HepG2 (cell line): ENCODE data around the gene GLDC. TPM values are rescaled to one million over a fixed set of nuclear protein-coding genes. Genes with fewer than 3 reads are reported as not detected.

Experiments
- ARID2 ChIP-seq: sonication (generic); formaldehyde crosslinking; IDR thresholded peaks from 2 replicates; pipeline ENCODE4 v1.8.1; 2022; ENCODE audit warnings: mild to moderate bottlenecking, missing genetic modification reagents, borderline replicate concordance
- BCL6 ChIP-seq: IDR thresholded peaks from 2 replicates; pipeline ENCODE4 v1.6.1; 2016; ENCODE audit warnings: missing genetic modification reagents, missing compliant biosample characterization
- BRCA1 ChIP-seq: sonication (generic); formaldehyde crosslinking; IDR thresholded peaks from 2 replicates; pipeline ENCODE4 v1.4.0; 2020; ENCODE audit warnings: missing genetic modification reagents
- CBX2 ChIP-seq, 2 experiments: fragments of 200-600 bp in 1 of 2; sonication (generic); formaldehyde crosslinking in 1 of 2; IDR thresholded peaks; 2 replicates each; pipeline versions ENCODE4 v1.7.0 to v1.8.1; 2018 to 2022; ENCODE audit warnings: low read depth in 2 of 2, low read length in 1 of 2, mild to moderate bottlenecking in 1 of 2, missing genetic modification reagents in 1 of 2
- FOXO1 ChIP-seq: sonication (generic); formaldehyde crosslinking; IDR thresholded peaks from 2 replicates; pipeline ENCODE4 v1.4.0; 2020; ENCODE audit warnings: missing genetic modification reagents
- GATAD1 ChIP-seq: IDR thresholded peaks from 2 replicates; pipeline ENCODE4 v1.6.1; 2016; ENCODE audit warnings: missing genetic modification reagents, missing compliant biosample characterization
- KDM3A ChIP-seq: IDR thresholded peaks from 2 replicates; pipeline ENCODE4 v1.6.1; 2018; ENCODE audit warnings: low read depth, missing compliant biosample characterization
- KLF13 ChIP-seq: sonication (generic); formaldehyde crosslinking; IDR thresholded peaks from 2 replicates; pipeline ENCODE4 v1.4.0; 2020; ENCODE audit warnings: mild to moderate bottlenecking, missing genetic modification reagents
- MTA3 ChIP-seq: sonication (generic); formaldehyde crosslinking; IDR thresholded peaks from 2 replicates; pipeline ENCODE4 v1.4.0; 2020; ENCODE audit warnings: missing genetic modification reagents
- NAIF1 ChIP-seq: sonication (generic); formaldehyde crosslinking; IDR thresholded peaks from 2 replicates; pipeline ENCODE4 v1.5.0; 2020; ENCODE audit warnings: mild to moderate bottlenecking, missing genetic modification reagents, borderline replicate concordance
- REST ChIP-seq, 2 experiments: IDR thresholded peaks; 2 replicates each; pipeline ENCODE4 v1.6.1; 2011 to 2012; ENCODE audit warnings: low read length in 2 of 2, borderline replicate concordance in 1 of 2, low read depth in 1 of 2, mild to moderate bottlenecking in 1 of 2, moderate library complexity in 1 of 2
- SP5 ChIP-seq: IDR thresholded peaks from 2 replicates; pipeline ENCODE4 v1.6.1; 2016; ENCODE audit warnings: low read depth, borderline replicate concordance
- SRSF4 ChIP-seq: fragments of 200-400 bp; formaldehyde crosslinking; IDR thresholded peaks from one replicate; pipeline ENCODE4 v1.6.1; 2018; ENCODE audit warnings: mild to moderate bottlenecking, low read depth, low read length, moderate library complexity; ENCODE audit not compliant: poor library complexity, severe bottlenecking
- TEAD3 ChIP-seq: optimal IDR thresholded peaks from 2 replicates; pipeline ENCODE3; 2016; ENCODE audit warnings: borderline replicate concordance
- TSC22D2 ChIP-seq: sonication (generic); formaldehyde crosslinking; IDR thresholded peaks from 2 replicates; pipeline ENCODE4 v1.5.1; 2020; ENCODE audit warnings: missing genetic modification reagents, mild to moderate bottlenecking, borderline replicate concordance
- XRCC5 ChIP-seq: fragments of 200-400 bp; formaldehyde crosslinking; optimal IDR thresholded peaks from 2 replicates; pipeline ENCODE3; 2017; ENCODE audit warnings: mild to moderate bottlenecking, low read length
- ZBTB1 ChIP-seq: sonication (generic); formaldehyde crosslinking; IDR thresholded peaks from 2 replicates; pipeline ENCODE4 v1.4.0; 2020; ENCODE audit warnings: missing genetic modification reagents, borderline replicate concordance
- ZBTB2 ChIP-seq: sonication (generic); formaldehyde crosslinking; IDR thresholded peaks from 2 replicates; pipeline ENCODE4 v1.8.0; 2022; ENCODE audit warnings: low read depth, missing genetic modification reagents
- ZNF138 ChIP-seq: sonication (generic); formaldehyde crosslinking; IDR thresholded peaks from 2 replicates; pipeline ENCODE4 v1.5.0; 2020; ENCODE audit warnings: mild to moderate bottlenecking, low read depth, missing genetic modification reagents
- ZNF17 ChIP-seq: sonication (generic); formaldehyde crosslinking; IDR thresholded peaks from 2 replicates; pipeline ENCODE4 v1.5.0; 2020; ENCODE audit warnings: mild to moderate bottlenecking, missing genetic modification reagents
- ZNF264 ChIP-seq: sonication (generic); formaldehyde crosslinking; IDR thresholded peaks from 2 replicates; pipeline ENCODE4 v1.4.0; 2020; ENCODE audit warnings: missing genetic modification reagents
- ZNF292 ChIP-seq: sonication (generic); formaldehyde crosslinking; IDR thresholded peaks from 2 replicates; pipeline ENCODE4 v1.8.1; 2022; ENCODE audit warnings: mild to moderate bottlenecking, low read depth, missing genetic modification reagents, borderline replicate concordance
- ZNF350 ChIP-seq: sonication (generic); formaldehyde crosslinking; IDR thresholded peaks from 2 replicates; pipeline ENCODE4 v1.4.0; 2020; ENCODE audit warnings: mild to moderate bottlenecking, low read depth, missing genetic modification reagents, borderline replicate concordance
- ZNF720 ChIP-seq: sonication (generic); formaldehyde crosslinking; IDR thresholded peaks from 2 replicates; pipeline ENCODE4 v1.4.0; 2020; ENCODE audit warnings: missing genetic modification reagents
- polyA plus RNA-seq, 8 experiments: library from polyadenylated mRNA; depleted of rRNA in 3 of 8; stranded (reverse) in 7 of 8; unstranded in 1 of 8; fragments of >200 nt; fragmentation: Illumina TruSeq in 4 of 8; extraction: Trizol in 4 of 8; gene quantifications; 2 replicates each; pipeline versions ENCODE4 v1.2.1 to v1.2.3, GENCODE V29; 2011 to 2016; ENCODE audit warnings: low read depth in 4 of 8, missing spikeins in 1 of 8, mixed read lengths in 1 of 8; ENCODE audit not compliant: insufficient read depth in 1 of 8
- total RNA-seq, 5 experiments: library from RNA; depleted of rRNA; stranded (reverse); fragments of >200 nt; fragmentation: Illumina TruSeq; extraction: Trizol; gene quantifications; 2 replicates each; pipeline ENCODE4 v1.2.3, GENCODE V29; 2016; ENCODE audit warnings: low read depth in 1 of 5
- TF ChIP-seq, protein P1 (sequence below): sonication (generic); formaldehyde crosslinking; IDR thresholded peaks from 2 replicates; pipeline ENCODE4 v1.4.0; 2020; ENCODE audit warnings: missing genetic modification reagents, borderline replicate concordance

GLDC gene
- total and polyA plus RNA-seq, 2 of the 13 experiments (the other 11 are each of a cell fraction or from before 2014, with no cell fraction given) = 59.3 to 115 TPM

DNA sequence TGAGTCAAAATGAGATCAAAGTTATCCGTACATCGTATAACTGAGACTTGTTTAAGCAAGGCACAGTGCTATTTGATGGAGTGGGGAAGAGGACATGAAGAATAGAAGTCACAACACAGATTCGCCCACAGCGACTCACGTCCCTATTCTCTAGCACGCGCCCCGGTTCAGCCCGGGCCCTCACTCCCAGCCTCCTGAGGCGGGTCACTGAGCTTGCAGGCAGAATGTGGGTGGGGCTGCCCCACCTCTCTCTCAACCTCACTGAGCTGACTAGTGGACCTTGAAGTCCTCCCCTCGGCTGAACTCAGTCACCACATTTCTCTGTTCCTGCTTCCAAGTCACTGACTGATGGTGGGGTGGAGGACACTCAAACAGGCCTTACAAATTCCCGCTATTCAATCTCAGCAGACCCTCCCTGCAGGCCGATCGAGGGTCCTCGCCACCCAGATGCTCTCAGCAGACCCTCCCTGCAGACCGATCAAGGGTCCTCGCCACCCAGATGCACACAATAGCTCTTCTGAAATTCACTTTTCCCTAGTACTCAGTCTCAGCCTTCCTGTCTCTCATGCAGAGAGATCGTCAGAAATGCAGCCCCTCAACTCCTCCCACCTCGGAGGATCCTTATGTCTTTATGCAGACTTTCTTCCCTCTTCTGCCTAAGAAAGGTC, 12.9 kb downstream of the GLDC start (continued):
- peak; percentile 50; the same call in 1 of the 2 replicates for TF ChIP-seq ZNF292 (CRISPR knock-in tag)
- TF ChIP-seq FOXO1 (CRISPR knock-in tag) = no peak
- TF ChIP-seq ZBTB1 (CRISPR knock-in tag) = no peak
- TF ChIP-seq NAIF1 (CRISPR knock-in tag) = no peak
- TF ChIP-seq ZBTB2 (CRISPR knock-in tag) = no peak
- no peak for TF ChIP-seq BCL6 (CRISPR knock-in tag)
- no peak for TF ChIP-seq GATAD1 (CRISPR knock-in tag)
- no peak for TF ChIP-seq REST (IDR thresholded peaks at IDR 0.05; ENCODE audit: borderline replicate concordance in 1 of 2, low read depth in 1 of 2, low read length in 2 of 2)
- no peak for TF ChIP-seq CBX2 (IDR thresholded peaks at IDR 0.05; ENCODE audit: low read depth, low read length)
- TF ChIP-seq CBX2 (CRISPR knock-in tag; IDR thresholded peaks at IDR 0.05; ENCODE audit: low read depth) = no peak
- no peak for TF ChIP-seq ZNF350
- TF ChIP-seq SRSF4 = no peak
- TF ChIP-seq TSC22D2 = no peak
- no peak for TF ChIP-seq KLF13 (CRISPR knock-in tag)
- TF ChIP-seq XRCC5 = peak; percentile 55
- TF ChIP-seq ZNF264 (CRISPR knock-in tag) = no peak
- TF ChIP-seq ZNF17 (CRISPR knock-in tag) = no peak
- TF ChIP-seq TEAD3 (CRISPR knock-in tag) = no peak
- TF ChIP-seq, protein P1, sequence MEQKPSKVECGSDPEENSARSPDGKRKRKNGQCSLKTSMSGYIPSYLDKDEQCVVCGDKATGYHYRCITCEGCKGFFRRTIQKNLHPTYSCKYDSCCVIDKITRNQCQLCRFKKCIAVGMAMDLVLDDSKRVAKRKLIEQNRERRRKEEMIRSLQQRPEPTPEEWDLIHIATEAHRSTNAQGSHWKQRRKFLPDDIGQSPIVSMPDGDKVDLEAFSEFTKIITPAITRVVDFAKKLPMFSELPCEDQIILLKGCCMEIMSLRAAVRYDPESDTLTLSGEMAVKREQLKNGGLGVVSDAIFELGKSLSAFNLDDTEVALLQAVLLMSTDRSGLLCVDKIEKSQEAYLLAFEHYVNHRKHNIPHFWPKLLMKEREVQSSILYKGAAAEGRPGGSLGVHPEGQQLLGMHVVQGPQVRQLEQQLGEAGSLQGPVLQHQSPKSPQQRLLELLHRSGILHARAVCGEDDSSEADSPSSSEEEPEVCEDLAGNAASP (CRISPR knock-in tag) = peak; percentile 47; the same call in 1 of the 2 replicates
- TF ChIP-seq BRCA1 (CRISPR knock-in tag) = no peak
- TF ChIP-seq KDM3A (CRISPR knock-in tag) = no peak
- no peak for TF ChIP-seq MTA3 (CRISPR knock-in tag)
- TF ChIP-seq ZNF720 (CRISPR knock-in tag) = no peak
- no peak for TF ChIP-seq ARID2 (CRISPR knock-in tag)
- TF ChIP-seq SP5 (CRISPR knock-in tag) = peak; percentile 74; the same call in 1 of the 2 replicates
- TF ChIP-seq ZNF138 (CRISPR knock-in tag) = no peak
